ENCODE data around the gene TMEM51. TPM values are rescaled to one million over a fixed set of nuclear protein-coding genes. Genes with fewer than 3 reads are reported as not detected.

TMEM51 gene
- total and polyA plus RNA-seq, 2 of the 4 experiments (the other 2 are of a cell fraction), result 2.7 to 10.2 TPM

DNA sequence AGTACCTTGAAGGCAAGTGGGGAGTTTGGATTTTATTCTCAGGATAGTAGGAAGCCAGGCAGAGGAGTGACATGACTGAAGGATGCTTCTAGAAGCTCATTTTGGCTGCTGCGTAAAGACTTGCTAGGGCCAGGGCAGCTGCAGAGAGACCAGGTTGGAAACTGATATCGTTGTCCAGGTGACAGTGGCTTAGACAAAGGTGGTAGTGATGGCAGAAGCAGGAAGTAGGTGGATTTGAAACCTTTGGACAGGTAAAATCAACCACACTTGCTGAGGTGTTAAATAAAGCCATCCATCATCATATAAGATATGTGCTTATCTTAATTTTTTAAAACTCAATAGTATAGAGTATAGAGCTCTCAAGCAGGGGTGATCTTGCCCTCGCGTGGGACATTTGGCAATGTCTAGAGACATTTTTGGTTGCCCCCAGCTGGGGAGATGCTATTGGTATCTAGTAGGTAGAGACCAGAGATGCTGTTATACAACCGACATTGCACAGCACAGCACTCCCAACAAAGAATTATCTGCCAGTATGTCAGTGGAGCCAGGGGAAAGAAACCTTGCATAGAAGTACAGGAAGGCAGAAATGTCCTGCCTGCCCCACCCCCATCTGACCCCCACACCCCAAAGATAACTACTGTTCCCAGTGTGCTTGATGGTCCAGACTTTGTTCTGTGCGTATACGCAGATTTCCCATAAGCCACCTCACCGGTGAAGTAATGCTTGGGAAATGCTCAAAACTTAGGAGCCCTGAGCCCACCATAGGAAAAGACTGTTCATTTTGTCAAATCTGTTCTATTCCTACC lies 31.1 kb downstream of the TMEM51 start:
- BruUV-seq (replicated peaks), result no TSS peak
- H3K79me1 ChIP-seq (ENCODE audit: low read depth in 1 of 2, low read length in 2 of 2), result peaks cover 63 to 94% of the 10 kb centered on the region in 2 experiments
- no peak overlapping the region for H3K56ac ChIP-seq (ENCODE audit: extremely low read depth, insufficient read depth, low read length)
- peak overlapping the region; percentile 40; the same call in 1 of the 2 replicates for H3K4ac ChIP-seq (ENCODE audit: low read depth, low read length)
- H4K91ac ChIP-seq (ENCODE audit: insufficient read depth, low read depth, low read length), result no peak overlapping the region
- H4K20me1 ChIP-seq (ENCODE audit: insufficient read depth, low read length), result peaks cover 4% of the 10 kb centered on the region
- no peak overlapping the region for H3K4me2 ChIP-seq (ENCODE audit: low read depth, low read length)
- H2BK15ac ChIP-seq (ENCODE audit: low read depth, low read length), result no peak overlapping the region
- H2BK20ac ChIP-seq (ENCODE audit: low read depth, low read length), result no peak overlapping the region; the same call in 1 of the 2 replicates
- H3K9me3 ChIP-seq (ENCODE audit: control insufficient read depth, insufficient read depth, low read length), result no peaks in the 10 kb centered on the region
- no peak overlapping the region for H3K9ac ChIP-seq (ENCODE audit: low read depth, low read length)
- no peak for TF ChIP-seq SMC3 (IDR thresholded peaks at IDR 0.05; ENCODE audit: low read depth, low read length)
- TF ChIP-seq, protein P1, sequence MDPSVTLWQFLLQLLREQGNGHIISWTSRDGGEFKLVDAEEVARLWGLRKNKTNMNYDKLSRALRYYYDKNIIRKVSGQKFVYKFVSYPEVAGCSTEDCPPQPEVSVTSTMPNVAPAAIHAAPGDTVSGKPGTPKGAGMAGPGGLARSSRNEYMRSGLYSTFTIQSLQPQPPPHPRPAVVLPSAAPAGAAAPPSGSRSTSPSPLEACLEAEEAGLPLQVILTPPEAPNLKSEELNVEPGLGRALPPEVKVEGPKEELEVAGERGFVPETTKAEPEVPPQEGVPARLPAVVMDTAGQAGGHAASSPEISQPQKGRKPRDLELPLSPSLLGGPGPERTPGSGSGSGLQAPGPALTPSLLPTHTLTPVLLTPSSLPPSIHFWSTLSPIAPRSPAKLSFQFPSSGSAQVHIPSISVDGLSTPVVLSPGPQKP (IDR thresholded peaks at IDR 0.05; ENCODE audit: borderline replicate concordance, low read depth, low read length), result no peak
- TF ChIP-seq, protein P2, sequence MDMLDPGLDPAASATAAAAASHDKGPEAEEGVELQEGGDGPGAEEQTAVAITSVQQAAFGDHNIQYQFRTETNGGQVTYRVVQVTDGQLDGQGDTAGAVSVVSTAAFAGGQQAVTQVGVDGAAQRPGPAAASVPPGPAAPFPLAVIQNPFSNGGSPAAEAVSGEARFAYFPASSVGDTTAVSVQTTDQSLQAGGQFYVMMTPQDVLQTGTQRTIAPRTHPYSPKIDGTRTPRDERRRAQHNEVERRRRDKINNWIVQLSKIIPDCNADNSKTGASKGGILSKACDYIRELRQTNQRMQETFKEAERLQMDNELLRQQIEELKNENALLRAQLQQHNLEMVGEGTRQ (IDR thresholded peaks at IDR 0.05; ENCODE audit: low read depth, low read length), result no peak
- TF ChIP-seq, protein P3, sequence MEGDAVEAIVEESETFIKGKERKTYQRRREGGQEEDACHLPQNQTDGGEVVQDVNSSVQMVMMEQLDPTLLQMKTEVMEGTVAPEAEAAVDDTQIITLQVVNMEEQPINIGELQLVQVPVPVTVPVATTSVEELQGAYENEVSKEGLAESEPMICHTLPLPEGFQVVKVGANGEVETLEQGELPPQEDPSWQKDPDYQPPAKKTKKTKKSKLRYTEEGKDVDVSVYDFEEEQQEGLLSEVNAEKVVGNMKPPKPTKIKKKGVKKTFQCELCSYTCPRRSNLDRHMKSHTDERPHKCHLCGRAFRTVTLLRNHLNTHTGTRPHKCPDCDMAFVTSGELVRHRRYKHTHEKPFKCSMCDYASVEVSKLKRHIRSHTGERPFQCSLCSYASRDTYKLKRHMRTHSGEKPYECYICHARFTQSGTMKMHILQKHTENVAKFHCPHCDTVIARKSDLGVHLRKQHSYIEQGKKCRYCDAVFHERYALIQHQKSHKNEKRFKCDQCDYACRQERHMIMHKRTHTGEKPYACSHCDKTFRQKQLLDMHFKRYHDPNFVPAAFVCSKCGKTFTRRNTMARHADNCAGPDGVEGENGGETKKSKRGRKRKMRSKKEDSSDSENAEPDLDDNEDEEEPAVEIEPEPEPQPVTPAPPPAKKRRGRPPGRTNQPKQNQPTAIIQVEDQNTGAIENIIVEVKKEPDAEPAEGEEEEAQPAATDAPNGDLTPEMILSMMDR (conservative IDR thresholded peaks at IDR 0.05; ENCODE audit: low read depth, low read length), result no peak
- no peak for TF ChIP-seq RAD21 (IDR thresholded peaks at IDR 0.05; ENCODE audit: low read length)
- TF ChIP-seq FOS (IDR thresholded peaks at IDR 0.05; ENCODE audit: low read depth, low read length), result no peak
- TF ChIP-seq MXI1 (IDR thresholded peaks at IDR 0.05; ENCODE audit: borderline replicate concordance, low read depth, low read length), result no peak
- ATAC-seq (ENCODE audit: low read depth) (no peak), DNase-seq (no peak)
- no peak overlapping the region for H2BK120ac ChIP-seq (ENCODE audit: low read depth, low read length)
- no peak overlapping the region for H4K8ac ChIP-seq (ENCODE audit: low read depth in 2 of 2, low read length in 2 of 2)
- no peak overlapping the region for H2AFZ ChIP-seq (replicated peaks; ENCODE audit: low read length, poor library complexity)
- WGBS, 2 experiments (ENCODE audit: extremely low coverage in 2 of 2, insufficient read length in 1 of 2), result 100% methylated on average over 2 of the region's 8 CpGs; no CpG with 5 or more reads in 1 of the 2 experiments
- ChIA-PET POLR2A (ENCODE audit: unreplicated experiment) (no interaction called here), CTCF (no interaction called here)
- peak overlapping the region; percentile 51 for H2AK5ac ChIP-seq (ENCODE audit: low read depth, low read length)
- no peaks in the 10 kb centered on the region for H3K36me3 ChIP-seq (ENCODE audit: control insufficient read depth, insufficient read depth, low read length)
- peaks cover 40% of the 10 kb centered on the region for H3K4me1 ChIP-seq (ENCODE audit: control insufficient read depth, insufficient read depth, low read length)
- in situ Hi-C loops (cut with MboI; ENCODE audit: low sequenced_read_pairs) (no loop called here), intact Hi-C loops (cut with micrococcal nuclease) (no loop called here), dilution Hi-C loops (cut with HindIII; ENCODE audit: low sequenced_read_pairs, unreplicated experiment) (no loop called here)
- no peak overlapping the region for H3K4me3 ChIP-seq (ENCODE audit: insufficient read depth, low read depth, low read length)
- no peak overlapping the region for H3K14ac ChIP-seq (replicated peaks; ENCODE audit: low read depth, low read length)
- H2BK5ac ChIP-seq (ENCODE audit: low read depth, low read length, poor library complexity, severe bottlenecking), result no peak overlapping the region
- H2AK9ac ChIP-seq (replicated peaks; ENCODE audit: low read depth, low read length, poor library complexity), result no peak overlapping the region
- H4K5ac ChIP-seq (ENCODE audit: low read depth, low read length), result no peak overlapping the region
- no peaks in the 10 kb centered on the region for H3K27me3 ChIP-seq (ENCODE audit: control insufficient read depth, insufficient read depth, low read length)
- H3K23ac ChIP-seq (ENCODE audit: low read depth, low read length), result no peak overlapping the region
- no peak overlapping the region for H3K18ac ChIP-seq (ENCODE audit: low read depth, low read length)
- peaks cover 51% of the 10 kb centered on the region for H3K9me1 ChIP-seq (ENCODE audit: insufficient read depth, low read length)
- no peak overlapping the region for H3K27ac ChIP-seq (ENCODE audit: insufficient read depth, low read length)

Data from IMR-90 (cell line).